Left hindlimb (tissue), 1 donor: ENCODE results near the gene CLINT1.
"Not testable (repeated sequence)": the region's sequence is repeated elsewhere in the genome, so short reads cannot be mapped to it uniquely, and the experiment has no call there.

Experiments used
- DNase-seq: peaks from one replicate; pipeline ENCODE4 v3.0.0-alpha.2; 2018

CLINT1 gene

GRCh38 chr5:157858527-157859226, at the start of gene CLINT1:
Gene CLINT1 (minus strand): TSS chr5:157859145. CDS start chr5:157858970, 175 bp downstream.
- peak; percentile 94 for DNase-seq

- DNase-seq, result no peak
These were observed 49.5 kb upstream of the CLINT1 start for GRCh38 chr5:157908459-157908858.

GRCh38 chr5:157907479-157907878, 48.5 kb upstream of the CLINT1 start:
- no peak for DNase-seq

- no peak for DNase-seq
These were observed 44.1 kb upstream of the CLINT1 start for GRCh38 chr5:157903117-157903450.

- no peak for DNase-seq
These were observed 43.6 kb upstream of the CLINT1 start for GRCh38 chr5:157902449-157903116.

GRCh38 chr5:157900644-157901043, 41.7 kb upstream of the CLINT1 start:
- no peak for DNase-seq

- DNase-seq, result no peak
These were observed 34.7 kb upstream of the CLINT1 start for GRCh38 chr5:157893611-157894010.

GRCh38 chr5:157892974-157893373, 34.0 kb upstream of the CLINT1 start:
- DNase-seq, result no peak

GRCh38 chr5:157890836-157891597, 32.1 kb upstream of the CLINT1 start:
- no peak for DNase-seq

GRCh38 chr5:157888814-157889532, 30.0 kb upstream of the CLINT1 start:
- no peak for DNase-seq

- DNase-seq, result no peak
These were observed 27.9 kb upstream of the CLINT1 start for GRCh38 chr5:157886796-157887380.

GRCh38 chr5:157885051-157885450, 26.1 kb upstream of the CLINT1 start:
- DNase-seq, result not testable (repeated sequence)

GRCh38 chr5:157881498-157881897, 22.6 kb upstream of the CLINT1 start:
- not testable (repeated sequence) for DNase-seq

- DNase-seq, result no peak
These were observed 18.9 kb upstream of the CLINT1 start for GRCh38 chr5:157877821-157878220.

GRCh38 chr5:157874861-157875260, 15.9 kb upstream of the CLINT1 start:
- DNase-seq, result no peak

- no peak for DNase-seq
These were observed 12.2 kb upstream of the CLINT1 start for GRCh38 chr5:157870837-157871834.

- DNase-seq, result no peak
These were observed 8.9 kb upstream of the CLINT1 start for GRCh38 chr5:157867751-157868387.

- DNase-seq, result no peak
These were observed 7.6 kb upstream of the CLINT1 start for GRCh38 chr5:157866536-157866935.

- no peak for DNase-seq
These were observed 6.8 kb upstream of the CLINT1 start for GRCh38 chr5:157865781-157866180.

- DNase-seq, result no peak
These were observed 5.1 kb upstream of the CLINT1 start for GRCh38 chr5:157864067-157864466.
